Subcutaneous adipose tissue (tissue), 4 donors: ENCODE results near the gene ARHGEF10L. TPM values are rescaled to one million over a fixed set of nuclear protein-coding genes. Genes with fewer than 3 reads are reported as not detected.

Experiments used
- total RNA-seq, 4 donors: library from RNA; depleted of rRNA; stranded (reverse); fragments of >200 nt; gene quantifications; one replicate each; pipeline ENCODE4 v1.1.0, GENCODE V29; 2016
- TF ChIP-seq, protein P1 (sequence below): fragments of 450-650 bp; IDR thresholded peaks from one replicate; pipeline ENCODE4 v1.5.1; 2016; ENCODE audit warnings: low read depth, mild to moderate bottlenecking, control low read depth, antibody characterized with exemption, moderate library complexity

The ARHGEF10L gene
- total RNA-seq, 4 donors from 2014 or later: 19.1 to 54.6 (median 41.7) TPM

DNA sequence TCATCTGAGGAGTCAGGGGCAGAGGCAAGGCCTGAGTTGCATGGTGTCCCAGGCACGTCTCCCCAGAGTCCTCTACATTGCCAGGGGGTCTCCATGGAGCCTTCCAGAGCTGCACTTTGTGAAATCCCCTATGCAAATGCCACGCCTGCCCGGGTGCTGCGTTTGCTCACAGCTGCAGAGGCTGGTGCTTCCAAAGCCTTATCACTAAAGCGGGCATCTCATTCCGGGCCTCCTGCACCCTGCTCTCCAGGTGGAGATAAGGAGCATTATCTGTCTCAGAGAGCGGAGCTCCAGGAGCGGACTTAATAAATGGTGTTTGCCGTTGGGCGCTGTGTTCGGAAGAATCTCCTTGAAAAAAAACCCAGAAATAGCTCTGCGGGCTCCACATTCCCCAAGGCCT, 189.8 kb downstream of the ARHGEF10L start:
- TF ChIP-seq, protein P1, sequence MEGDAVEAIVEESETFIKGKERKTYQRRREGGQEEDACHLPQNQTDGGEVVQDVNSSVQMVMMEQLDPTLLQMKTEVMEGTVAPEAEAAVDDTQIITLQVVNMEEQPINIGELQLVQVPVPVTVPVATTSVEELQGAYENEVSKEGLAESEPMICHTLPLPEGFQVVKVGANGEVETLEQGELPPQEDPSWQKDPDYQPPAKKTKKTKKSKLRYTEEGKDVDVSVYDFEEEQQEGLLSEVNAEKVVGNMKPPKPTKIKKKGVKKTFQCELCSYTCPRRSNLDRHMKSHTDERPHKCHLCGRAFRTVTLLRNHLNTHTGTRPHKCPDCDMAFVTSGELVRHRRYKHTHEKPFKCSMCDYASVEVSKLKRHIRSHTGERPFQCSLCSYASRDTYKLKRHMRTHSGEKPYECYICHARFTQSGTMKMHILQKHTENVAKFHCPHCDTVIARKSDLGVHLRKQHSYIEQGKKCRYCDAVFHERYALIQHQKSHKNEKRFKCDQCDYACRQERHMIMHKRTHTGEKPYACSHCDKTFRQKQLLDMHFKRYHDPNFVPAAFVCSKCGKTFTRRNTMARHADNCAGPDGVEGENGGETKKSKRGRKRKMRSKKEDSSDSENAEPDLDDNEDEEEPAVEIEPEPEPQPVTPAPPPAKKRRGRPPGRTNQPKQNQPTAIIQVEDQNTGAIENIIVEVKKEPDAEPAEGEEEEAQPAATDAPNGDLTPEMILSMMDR: no peak

DNA sequence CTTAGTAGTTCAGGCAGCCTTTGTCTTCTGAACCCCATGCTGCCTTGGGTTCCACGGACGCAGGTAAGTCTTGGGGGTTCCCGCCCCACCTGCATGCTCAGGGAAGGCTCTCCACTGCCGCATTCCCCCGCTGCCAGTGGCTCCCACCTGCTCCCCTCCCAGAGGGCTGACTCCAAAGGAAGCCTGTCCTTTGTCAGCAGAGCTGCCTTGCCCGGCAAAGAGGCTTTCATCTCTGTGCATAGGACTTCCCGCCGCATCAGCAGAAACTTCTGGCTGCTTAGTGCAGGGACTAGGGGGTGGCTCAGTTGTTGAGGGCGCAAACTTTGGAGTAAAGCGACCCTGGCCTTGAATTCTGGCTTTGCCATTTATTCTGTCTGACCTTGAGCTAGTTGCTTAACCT, 190.4 kb downstream of the ARHGEF10L start:
- TF ChIP-seq, protein P1: no peak

DNA sequence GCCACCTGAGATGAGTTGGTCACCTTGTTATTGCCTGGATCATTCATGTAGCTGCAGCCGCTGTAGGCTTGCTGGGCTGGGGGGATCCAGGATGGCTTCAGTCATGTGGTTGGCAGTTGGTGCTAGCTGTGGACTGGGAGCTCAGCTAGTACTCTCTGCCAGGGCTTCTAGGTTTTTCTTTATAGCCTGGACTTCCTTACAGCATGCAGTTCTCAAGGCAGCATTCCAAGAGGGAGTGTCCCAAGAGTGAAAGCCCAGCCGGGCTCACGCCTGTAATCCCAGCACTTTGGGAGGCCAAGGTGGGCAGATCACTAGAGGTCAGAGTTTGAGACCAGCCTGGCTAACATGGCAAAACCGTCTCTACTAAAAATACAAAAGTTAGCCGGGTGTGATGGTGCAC, 192.0 kb downstream of the ARHGEF10L start:
- TF ChIP-seq, protein P1: no peak

DNA sequence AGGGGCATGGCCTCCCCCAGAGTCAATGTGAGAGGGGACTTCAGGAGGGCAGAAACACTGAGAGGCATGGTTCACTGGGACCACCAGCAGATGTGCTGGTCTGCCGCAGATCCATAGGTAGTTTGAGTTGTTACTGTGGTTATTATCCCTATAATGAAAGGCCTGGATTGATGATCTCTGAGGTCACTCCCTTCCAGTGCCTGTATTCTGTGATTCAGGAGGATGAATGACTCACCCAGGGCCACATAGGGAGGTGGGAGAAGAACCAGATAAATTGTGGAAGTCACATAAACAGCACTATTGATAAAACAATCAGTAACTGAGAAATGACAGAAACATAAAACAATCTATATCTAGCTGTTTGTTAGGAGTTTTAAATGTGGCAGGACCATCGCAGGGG, 193.0 kb downstream of the ARHGEF10L start:
- TF ChIP-seq, protein P1: no peak

DNA sequence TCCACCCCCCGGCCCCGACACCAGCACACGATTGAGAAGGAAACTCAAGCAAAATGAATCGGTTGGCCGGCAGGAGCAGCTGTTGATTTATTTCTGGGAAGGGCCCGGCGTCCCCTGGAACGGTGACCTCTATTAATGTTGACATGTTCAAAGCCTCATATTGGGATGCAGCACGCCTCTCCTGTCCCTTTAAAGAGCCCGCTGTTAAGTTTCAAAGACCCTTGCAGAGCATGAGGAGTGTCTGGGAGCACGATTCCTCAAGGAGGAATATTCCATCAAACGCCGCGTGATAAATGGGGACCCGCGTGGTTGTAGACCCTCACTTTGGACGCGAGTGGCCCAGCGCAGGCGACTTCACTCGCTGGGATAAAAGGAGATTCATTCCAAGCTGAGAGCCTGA, 194.2 kb downstream of the ARHGEF10L start:
- TF ChIP-seq, protein P1: no peak

DNA sequence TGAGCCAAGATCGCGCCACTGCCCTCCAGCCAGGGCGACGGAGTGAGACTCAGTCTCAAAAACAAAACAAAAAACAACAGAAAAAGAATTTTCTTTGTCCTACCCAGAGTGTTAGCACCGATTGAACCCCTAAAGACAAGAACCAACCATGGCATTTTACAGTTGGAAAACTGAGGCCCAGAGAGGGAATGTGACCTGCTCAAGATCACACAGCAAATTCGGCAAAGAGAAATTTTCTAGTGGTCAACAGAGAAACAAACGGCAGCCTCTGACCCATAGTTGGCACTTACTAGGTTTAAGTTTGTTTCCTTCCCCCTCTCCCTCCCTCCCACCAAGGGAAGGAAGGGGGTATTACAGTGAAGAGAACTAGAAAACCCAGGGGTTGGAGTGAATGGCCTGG, 195.1 kb downstream of the ARHGEF10L start:
- TF ChIP-seq, protein P1: no peak

DNA sequence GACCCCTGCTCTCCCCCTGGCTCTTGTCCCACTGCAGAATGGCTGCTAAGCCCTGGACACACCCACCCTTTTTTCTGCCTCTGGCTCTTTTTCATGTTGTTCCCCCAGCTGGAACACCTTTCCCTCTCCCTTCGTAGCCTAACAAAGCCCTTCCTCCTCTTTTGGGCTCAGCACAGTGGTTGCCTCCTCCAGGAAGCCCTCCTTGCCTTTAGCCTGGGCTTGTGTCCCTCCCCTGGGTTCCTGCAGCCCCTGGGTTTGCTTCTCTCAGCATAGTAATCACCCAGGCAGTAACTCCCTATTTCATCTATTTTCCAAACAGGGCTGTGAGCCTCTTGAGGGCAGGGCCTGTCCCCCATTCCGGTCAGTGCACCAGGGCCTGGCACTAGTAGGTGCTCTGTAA, 195.8 kb downstream of the ARHGEF10L start:
- TF ChIP-seq, protein P1: no peak

DNA sequence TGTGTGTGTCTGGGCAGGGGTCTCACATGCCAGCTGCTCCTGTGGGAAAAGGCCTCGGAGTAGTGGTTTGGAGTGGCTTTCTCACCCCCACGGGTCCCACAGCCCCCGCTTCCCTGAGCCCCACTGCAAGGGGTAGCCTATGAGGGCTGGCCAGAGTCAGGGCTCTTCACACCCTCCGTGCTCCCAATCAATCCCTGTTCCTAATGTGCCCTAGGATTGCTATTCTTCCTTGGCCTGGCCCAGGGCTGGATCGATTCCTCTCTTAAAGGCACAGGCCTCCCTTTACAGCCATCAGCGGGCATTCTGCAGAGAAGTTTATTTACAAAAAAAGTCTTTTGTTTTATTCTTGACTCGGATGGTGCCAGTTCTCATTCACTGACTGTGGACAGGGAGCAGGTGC, 196.3 kb downstream of the ARHGEF10L start:
- TF ChIP-seq, protein P1: no peak
